Hepatic stellate cell (primary cell): ENCODE results near the gene CSMD2.

Source experiments
- DNase-seq: peaks from one replicate; pipeline ENCODE4 v3.0.0; 2011; ENCODE audit warnings: low spot score

Gene CSMD2

GRCh38 chr1:34155860-34156259 lies 9.2 kb downstream of the CSMD2 start:
- DNase-seq, result no peak

GRCh38 chr1:34153246-34153645 lies 11.8 kb downstream of the CSMD2 start:
- no peak for DNase-seq

- no peak for DNase-seq
These were observed 15.5 kb downstream of the CSMD2 start for GRCh38 chr1:34149501-34149900.

- DNase-seq, result no peak
These were observed 17.7 kb downstream of the CSMD2 start for GRCh38 chr1:34147301-34147700.

GRCh38 chr1:34144766-34145165 lies 20.3 kb downstream of the CSMD2 start:
- no peak for DNase-seq

GRCh38 chr1:34143975-34144374 lies 21.1 kb downstream of the CSMD2 start:
- no peak for DNase-seq

GRCh38 chr1:34140011-34140676 lies 24.9 kb downstream of the CSMD2 start:
- no peak for DNase-seq

GRCh38 chr1:34137411-34137810 lies 27.6 kb downstream of the CSMD2 start:
- DNase-seq, result no peak

GRCh38 chr1:34132161-34132420 lies 32.9 kb downstream of the CSMD2 start:
- DNase-seq, result no peak

- no peak for DNase-seq
These were observed 33.5 kb downstream of the CSMD2 start for GRCh38 chr1:34131396-34132160.

GRCh38 chr1:34130306-34130705 lies 34.7 kb downstream of the CSMD2 start:
- DNase-seq, result no peak

- no peak for DNase-seq
These were observed 35.4 kb downstream of the CSMD2 start for GRCh38 chr1:34129630-34130029.

GRCh38 chr1:34128186-34128889 lies 36.7 kb downstream of the CSMD2 start:
- DNase-seq, result no peak

- no peak for DNase-seq
These were observed 37.7 kb downstream of the CSMD2 start for GRCh38 chr1:34127006-34128000.

- DNase-seq, result no peak
These were observed 38.5 kb downstream of the CSMD2 start for GRCh38 chr1:34126486-34126885.

GRCh38 chr1:34125721-34126380 lies 39.2 kb downstream of the CSMD2 start:
- DNase-seq, result no peak

- DNase-seq, result no peak
These were observed 42.7 kb downstream of the CSMD2 start for GRCh38 chr1:34122080-34122932.

GRCh38 chr1:34115233-34115632 lies 49.8 kb downstream of the CSMD2 start:
- no peak for DNase-seq

GRCh38 chr1:34113887-34114286 lies 51.1 kb downstream of the CSMD2 start:
- DNase-seq, result no peak

- DNase-seq, result no peak
These were observed 51.7 kb downstream of the CSMD2 start for GRCh38 chr1:34113362-34113761.

- DNase-seq, result no peak
These were observed 56.3 kb downstream of the CSMD2 start for GRCh38 chr1:34108711-34109110.
